GM23338 (cell line): ENCODE results near the gene GRIK1.

Experiments
- CREB1 ChIP-seq: fragments of 250-450 bp; sonication (Bioruptor Pico); IDR thresholded peaks from 2 replicates; pipeline ENCODE4 v1.5.0; 2020; ENCODE audit warnings: low read depth, mild to moderate bottlenecking, moderate library complexity
- EZH2 ChIP-seq: fragments of 200-600 bp; sonication (generic); IDR thresholded peaks from one replicate; pipeline ENCODE4 v1.8.0; 2017; ENCODE audit warnings: antibody characterized with exemption, mild to moderate bottlenecking, low read depth; ENCODE audit not compliant: unreplicated experiment
- EZH2phosphoT487 ChIP-seq: fragments of 200-600 bp; sonication (generic); IDR thresholded peaks from one replicate; pipeline ENCODE4 v1.8.1; 2018; ENCODE audit warnings: antibody characterized with exemption; ENCODE audit not compliant: unreplicated experiment
- JUNB ChIP-seq: IDR thresholded peaks from one replicate; pipeline ENCODE4 v1.6.1; 2016; ENCODE audit warnings: antibody characterized with exemption; ENCODE audit not compliant: unreplicated experiment
- NANOG ChIP-seq: IDR thresholded peaks from 2 replicates; pipeline ENCODE4 v1.6.1; 2016; ENCODE audit warnings: antibody characterized with exemption, borderline replicate concordance
- POLR2AphosphoS5 ChIP-seq: IDR thresholded peaks from 2 replicates; pipeline ENCODE4 v1.6.1; 2016; ENCODE audit warnings: antibody characterized with exemption, low read depth
- STAT1 ChIP-seq: IDR thresholded peaks from one replicate; pipeline ENCODE4 v1.6.1; 2016; ENCODE audit warnings: antibody characterized with exemption; ENCODE audit not compliant: unreplicated experiment
- TF ChIP-seq, protein P1 (sequence below), 2 experiments: fragments of 200-600 bp in 1 of 2; sonication (generic) in 1 of 2; conservative IDR thresholded peaks; 2 replicates each; pipeline versions ENCODE4 v1.5.1 to v1.6.1; 2016 to 2017; ENCODE audit warnings: antibody characterized with exemption in 2 of 2, low read depth in 2 of 2, mild to moderate bottlenecking in 2 of 2, moderate library complexity in 1 of 2
- TF ChIP-seq, protein P2 (sequence below): IDR thresholded peaks from one replicate; pipeline ENCODE4 v1.6.1; 2018; ENCODE audit warnings: antibody characterized with exemption; ENCODE audit not compliant: unreplicated experiment

DNA sequence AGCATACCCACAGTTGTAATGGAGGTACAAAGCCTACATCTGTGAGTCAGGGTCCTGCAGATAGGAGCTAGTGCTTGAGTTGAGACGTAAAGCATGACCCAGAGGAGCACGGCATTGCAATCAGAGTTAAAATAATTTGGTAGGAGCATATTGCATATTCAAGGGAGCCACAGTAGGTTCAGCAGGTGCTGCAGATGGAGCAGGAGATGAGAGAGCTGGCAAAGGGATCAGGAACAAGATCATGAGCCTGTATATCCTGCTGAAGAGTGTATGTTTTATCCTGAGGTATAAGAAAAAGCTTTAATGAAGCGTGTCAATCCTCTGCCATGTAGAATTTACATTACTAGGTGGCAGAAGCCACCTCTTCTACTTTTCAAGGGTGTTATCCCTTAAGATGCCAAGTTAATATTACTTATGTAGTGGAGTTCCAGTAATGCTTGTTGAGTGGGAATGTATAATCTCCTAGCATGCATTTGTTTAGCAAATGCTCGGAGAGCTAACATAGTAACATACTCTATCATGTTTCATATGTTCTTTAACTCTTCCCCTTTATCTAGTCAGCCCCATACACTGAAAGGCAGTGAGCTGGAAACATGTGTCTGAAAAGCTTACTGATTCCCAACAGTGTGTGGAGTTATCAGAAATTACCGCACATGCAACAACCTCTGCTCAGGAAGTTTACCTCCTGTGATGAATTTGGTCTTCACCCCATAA is 300.3 kb downstream of the GRIK1 start:
- TF ChIP-seq, protein P1, sequence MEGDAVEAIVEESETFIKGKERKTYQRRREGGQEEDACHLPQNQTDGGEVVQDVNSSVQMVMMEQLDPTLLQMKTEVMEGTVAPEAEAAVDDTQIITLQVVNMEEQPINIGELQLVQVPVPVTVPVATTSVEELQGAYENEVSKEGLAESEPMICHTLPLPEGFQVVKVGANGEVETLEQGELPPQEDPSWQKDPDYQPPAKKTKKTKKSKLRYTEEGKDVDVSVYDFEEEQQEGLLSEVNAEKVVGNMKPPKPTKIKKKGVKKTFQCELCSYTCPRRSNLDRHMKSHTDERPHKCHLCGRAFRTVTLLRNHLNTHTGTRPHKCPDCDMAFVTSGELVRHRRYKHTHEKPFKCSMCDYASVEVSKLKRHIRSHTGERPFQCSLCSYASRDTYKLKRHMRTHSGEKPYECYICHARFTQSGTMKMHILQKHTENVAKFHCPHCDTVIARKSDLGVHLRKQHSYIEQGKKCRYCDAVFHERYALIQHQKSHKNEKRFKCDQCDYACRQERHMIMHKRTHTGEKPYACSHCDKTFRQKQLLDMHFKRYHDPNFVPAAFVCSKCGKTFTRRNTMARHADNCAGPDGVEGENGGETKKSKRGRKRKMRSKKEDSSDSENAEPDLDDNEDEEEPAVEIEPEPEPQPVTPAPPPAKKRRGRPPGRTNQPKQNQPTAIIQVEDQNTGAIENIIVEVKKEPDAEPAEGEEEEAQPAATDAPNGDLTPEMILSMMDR (conservative IDR thresholded peaks at IDR 0.05; ENCODE audit: low read depth in 2 of 2): no peak
- no peak for TF ChIP-seq POLR2AphosphoS5
- TF ChIP-seq, protein P2, sequence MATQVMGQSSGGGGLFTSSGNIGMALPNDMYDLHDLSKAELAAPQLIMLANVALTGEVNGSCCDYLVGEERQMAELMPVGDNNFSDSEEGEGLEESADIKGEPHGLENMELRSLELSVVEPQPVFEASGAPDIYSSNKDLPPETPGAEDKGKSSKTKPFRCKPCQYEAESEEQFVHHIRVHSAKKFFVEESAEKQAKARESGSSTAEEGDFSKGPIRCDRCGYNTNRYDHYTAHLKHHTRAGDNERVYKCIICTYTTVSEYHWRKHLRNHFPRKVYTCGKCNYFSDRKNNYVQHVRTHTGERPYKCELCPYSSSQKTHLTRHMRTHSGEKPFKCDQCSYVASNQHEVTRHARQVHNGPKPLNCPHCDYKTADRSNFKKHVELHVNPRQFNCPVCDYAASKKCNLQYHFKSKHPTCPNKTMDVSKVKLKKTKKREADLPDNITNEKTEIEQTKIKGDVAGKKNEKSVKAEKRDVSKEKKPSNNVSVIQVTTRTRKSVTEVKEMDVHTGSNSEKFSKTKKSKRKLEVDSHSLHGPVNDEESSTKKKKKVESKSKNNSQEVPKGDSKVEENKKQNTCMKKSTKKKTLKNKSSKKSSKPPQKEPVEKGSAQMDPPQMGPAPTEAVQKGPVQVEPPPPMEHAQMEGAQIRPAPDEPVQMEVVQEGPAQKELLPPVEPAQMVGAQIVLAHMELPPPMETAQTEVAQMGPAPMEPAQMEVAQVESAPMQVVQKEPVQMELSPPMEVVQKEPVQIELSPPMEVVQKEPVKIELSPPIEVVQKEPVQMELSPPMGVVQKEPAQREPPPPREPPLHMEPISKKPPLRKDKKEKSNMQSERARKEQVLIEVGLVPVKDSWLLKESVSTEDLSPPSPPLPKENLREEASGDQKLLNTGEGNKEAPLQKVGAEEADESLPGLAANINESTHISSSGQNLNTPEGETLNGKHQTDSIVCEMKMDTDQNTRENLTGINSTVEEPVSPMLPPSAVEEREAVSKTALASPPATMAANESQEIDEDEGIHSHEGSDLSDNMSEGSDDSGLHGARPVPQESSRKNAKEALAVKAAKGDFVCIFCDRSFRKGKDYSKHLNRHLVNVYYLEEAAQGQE: no peak
- no peak for TF ChIP-seq CREB1 (CRISPR knock-in tag)
- no peak for TF ChIP-seq EZH2phosphoT487
- no peak for TF ChIP-seq EZH2
- no peak for TF ChIP-seq NANOG
- no peak for TF ChIP-seq STAT1
- no peak for TF ChIP-seq JUNB
